Effector CD4-positive, alpha-beta T cell (primary cell): Measurements from ENCODE around the gene GLIS1.

ENCODE experiments used
- DNase-seq: peaks from one replicate; pipeline ENCODE4 v3.0.0-alpha.2; 2020

Gene GLIS1

DNA sequence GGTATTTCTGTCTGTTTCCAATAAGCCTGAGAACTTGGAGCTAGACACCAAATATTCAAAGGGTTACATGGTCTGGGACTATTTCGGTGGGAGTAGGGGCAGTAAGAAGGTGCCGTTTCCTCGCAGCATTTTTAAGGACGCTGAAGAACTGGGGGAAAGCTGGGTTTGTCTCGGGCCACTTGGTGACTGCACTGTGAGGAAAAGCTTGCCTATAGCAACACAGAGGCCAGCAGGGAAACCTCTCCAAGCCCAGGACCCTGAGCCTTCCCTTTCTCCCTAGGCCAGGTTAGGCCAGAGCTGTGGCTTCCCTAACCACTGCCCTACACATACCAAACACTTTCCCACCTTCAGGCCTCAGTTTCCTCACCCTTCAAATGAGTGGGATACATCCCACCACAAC, 3.3 kb downstream of the GLIS1 start:
- no peak for DNase-seq

DNA sequence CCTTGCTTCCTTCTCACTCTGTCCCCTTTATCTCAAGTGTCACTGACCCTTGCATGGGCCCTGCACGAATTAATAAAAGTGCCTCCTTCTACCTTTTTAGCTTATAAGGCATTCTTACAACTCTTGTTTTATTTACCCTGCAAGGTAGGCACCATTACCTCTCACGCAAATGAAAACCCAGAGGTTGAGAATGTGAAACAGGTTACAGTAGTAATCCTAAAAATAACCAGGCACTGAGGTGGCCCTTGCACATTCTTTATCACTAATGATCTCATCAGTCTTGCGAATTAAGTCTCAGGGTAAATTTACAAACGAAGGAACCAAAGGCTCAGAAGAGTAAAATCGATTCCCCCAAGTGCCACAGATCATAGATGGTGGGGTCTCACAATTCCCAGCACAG, 3.7 kb downstream of the GLIS1 start:
- no peak for DNase-seq

DNA sequence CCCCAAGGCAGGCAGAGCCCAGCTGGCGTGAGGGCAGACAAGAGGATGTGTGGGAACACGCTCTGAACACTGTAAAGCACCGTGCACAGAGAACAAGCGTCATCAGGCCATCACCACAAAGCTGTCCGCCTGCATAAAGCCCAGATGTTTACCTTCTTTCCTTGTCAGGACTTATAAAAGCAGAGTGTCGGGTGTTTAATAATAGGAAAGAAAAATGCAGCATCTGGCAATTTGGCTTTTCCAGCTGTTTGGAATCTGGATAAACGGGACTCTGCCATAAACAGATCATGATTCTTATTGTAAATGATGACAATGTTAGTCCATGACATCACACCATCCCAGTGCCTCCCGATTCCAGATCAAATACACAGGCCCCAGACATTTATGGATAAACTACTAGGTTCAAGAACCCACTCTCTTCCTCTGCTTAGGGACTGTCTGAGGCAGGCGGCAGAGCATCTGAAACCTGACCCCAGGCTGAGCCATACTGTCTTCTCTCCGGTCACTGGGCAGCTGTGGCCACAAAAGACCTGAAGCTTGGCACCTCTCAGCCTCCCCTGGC, 4.2 kb downstream of the GLIS1 start:
- no peak for DNase-seq

DNA sequence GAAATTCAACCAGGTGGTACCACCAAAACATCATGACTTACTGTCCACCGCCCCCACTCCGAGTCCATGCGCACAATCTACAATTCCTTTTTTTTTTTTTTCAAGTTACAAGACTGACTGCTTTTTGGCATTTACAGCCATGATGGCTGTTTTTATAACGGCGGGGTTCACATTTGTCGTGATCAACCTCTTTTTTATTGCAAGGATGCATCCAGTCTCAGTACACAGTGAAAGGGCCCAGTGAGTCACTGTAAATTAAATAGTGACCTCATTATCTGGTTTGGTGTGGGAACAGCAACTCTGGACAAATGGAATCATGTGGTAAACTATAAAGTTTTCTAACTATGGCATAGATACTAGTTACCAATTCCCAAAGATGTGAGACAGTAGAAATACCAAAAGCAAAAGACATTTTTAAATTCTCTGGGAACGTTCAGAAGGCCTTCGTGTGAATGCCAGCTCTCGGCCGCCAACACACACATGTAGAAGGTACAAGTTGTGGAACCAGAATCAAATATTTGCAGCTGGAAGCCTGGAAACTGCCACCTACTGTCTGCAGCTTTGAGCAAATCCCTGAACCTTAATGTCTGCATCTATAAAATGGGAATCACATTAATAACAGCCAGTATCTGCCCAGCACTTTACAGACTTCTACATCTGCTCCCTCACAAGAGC, 4.9 kb downstream of the GLIS1 start:
- no peak for DNase-seq

DNA sequence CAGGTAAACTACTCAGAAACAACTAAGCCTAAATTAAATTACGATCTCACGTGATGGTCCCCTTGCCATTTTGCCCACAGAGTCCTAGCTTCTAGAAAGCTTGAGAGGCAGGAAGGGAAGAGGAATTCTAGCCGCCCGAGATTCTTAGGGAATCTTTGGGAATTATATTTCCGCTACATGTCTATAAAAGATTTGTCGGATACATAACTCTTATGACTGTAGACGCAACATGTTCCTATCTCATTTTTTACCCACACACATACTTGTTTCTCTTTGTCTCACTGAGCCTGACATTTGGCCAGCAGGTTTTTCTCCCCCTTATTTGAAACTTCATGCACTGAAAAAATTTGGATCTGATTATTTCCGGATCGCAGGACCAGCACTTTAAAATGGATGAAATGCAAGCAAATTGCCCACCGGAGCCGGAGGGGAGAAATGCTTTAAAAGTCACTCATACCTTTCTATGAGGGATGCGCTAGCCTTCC, 5.5 kb downstream of the GLIS1 start:
- DNase-seq: no peak

DNA sequence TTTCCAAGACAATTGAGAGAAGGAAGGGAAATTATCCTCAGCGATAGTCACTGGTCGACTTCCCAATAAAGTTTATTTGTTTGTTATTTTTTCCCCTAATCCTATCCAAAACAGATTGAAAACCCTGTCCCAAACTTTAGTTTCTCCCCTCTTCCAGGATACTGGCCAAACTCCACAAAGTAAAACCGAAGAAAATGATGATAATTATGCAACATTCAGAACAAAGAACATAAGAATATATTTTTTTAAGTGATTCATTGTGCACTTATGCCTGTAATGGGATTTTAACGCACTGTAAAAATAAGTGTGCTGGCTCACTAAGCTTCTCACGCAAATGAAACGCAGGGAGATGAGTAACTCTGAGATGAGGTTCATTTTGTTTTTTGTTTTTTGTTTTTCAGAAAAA, 6.0 kb downstream of the GLIS1 start:
- no peak for DNase-seq

DNA sequence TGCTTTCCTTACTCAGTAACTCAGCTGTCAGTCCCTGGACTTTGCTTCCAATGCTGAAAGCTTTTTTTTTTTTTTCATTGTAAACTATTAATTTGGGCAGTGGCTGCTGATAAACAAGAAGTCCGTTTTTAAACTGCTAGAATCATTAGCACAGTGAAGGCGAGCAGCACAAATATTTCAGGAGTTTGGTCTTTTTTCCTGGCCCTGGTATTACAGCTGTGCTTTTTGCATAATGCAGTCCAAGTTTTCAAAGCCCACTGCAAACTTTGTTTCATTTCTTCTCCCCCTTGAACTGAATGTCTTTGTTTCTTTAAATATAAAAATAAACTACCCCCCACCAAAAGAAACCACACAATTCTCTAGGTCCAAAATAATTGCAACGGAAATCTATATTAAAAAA, 6.6 kb downstream of the GLIS1 start:
- no peak for DNase-seq

DNA sequence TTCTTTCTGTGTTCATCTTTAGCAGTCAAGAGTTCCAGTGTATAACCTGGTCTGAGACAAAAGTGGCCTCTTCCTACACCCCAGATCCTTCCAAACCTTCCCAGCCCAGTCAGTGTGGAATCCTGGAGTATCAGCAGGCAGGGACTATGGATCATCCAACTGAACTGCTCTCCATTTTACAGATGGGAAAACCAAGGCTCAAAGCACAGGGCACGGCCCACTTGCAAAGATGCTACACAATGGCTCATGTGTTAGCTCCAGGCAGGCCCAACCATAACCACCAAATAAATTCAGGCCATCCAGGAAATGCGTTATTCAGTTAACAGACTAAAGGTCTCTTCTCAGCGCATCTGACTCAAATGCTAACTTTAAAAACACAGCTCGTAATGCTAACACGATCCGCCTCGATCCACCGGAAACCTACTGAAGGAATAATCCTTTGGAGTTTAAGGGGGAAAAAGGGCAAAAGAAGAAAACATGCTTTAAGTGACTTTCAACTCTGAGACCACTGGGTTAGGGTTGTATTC, 7.1 kb downstream of the GLIS1 start:
- DNase-seq: no peak

DNA sequence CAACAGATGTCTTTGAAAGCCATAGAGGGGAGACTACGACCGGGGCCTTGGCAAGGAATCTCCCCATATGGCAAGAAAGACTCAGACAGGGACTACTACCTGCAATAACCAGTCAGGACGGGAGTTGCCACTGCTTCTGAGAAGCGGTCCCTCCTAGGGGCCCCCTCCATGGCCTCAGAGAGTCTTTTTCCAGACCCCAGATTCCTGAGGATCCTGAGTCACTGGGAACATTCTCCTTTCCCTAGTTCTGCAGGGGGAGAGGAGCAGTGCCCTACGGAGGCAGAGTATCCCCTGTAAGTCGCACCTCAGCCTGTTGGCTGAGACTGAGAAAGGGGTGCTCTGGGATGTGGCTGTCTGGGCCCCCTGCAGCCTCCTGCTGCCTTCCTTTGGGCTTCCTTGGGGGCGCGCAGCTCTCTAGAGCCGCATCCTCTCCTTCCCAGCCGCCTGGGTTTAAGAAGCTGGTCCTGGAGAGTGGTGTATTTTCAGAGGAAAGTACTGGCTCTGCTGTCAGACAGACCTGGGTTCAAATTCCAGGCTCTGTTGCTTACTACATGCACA, 7.8 kb downstream of the GLIS1 start:
- DNase-seq: no peak

DNA sequence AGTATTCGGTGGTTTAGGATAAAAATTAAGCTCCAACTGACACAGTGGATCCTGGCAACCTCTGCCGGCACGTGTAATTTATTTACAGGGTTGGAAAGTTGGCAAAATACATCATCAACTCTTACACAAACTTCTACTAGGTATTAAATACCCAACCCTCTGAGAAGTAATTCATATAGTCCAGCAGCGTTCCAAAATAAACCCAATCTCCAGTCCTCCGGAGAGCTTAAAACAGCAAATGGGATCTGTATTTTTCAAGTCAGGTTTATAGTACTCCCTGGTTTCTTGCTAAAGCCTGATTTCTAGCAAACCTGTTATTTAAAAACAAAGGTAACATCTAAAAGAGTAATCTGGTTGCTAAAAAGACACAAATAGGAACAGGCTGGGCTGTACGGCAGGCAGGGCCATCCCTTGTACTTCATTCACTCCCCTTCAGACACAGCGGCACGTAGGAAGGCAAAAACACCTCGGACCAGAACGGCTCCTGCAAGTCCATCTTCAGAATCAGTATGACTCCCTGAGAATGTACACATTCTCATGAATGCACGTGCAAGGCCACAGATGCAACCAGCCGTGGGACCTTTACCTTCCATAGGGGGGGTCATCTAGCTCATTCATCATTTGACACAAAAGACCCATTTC, 8.6 kb downstream of the GLIS1 start:
- DNase-seq: no peak

DNA sequence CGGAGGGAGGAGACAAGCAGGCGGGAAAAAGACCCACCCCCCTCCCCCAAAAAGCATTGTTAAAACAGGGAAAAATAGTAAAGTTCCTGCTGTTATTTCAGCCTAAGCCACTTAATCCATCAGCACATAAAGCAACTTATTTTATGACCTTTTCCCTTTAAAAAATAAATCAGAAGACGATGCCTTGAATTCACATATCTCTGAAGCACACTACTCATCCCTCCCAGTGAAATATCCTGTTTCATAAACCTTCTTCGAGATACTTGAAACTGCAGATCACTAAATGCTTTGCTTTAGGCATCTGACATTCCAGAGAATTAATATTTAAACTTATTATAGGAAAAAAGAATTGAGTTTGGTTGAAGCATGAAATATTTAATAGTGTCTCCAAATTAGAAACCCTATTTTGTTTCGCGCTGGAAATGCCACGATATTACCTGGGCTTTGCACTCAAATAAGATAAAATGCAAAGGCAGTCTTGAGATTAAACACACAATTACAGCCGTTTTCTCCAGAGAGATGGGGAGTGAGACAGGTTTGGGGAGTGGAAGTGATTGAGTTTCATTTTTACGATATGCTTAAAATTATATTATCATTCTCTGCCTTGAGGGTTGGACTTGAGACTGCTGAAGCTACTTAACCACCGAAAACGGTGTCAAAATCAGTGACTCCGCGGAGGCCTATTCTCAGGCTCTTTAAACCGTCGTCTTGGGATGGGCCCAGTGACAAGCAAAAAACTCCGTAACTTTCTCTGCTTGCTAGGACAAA, 9.3 kb downstream of the GLIS1 start:
- DNase-seq: no peak

DNA sequence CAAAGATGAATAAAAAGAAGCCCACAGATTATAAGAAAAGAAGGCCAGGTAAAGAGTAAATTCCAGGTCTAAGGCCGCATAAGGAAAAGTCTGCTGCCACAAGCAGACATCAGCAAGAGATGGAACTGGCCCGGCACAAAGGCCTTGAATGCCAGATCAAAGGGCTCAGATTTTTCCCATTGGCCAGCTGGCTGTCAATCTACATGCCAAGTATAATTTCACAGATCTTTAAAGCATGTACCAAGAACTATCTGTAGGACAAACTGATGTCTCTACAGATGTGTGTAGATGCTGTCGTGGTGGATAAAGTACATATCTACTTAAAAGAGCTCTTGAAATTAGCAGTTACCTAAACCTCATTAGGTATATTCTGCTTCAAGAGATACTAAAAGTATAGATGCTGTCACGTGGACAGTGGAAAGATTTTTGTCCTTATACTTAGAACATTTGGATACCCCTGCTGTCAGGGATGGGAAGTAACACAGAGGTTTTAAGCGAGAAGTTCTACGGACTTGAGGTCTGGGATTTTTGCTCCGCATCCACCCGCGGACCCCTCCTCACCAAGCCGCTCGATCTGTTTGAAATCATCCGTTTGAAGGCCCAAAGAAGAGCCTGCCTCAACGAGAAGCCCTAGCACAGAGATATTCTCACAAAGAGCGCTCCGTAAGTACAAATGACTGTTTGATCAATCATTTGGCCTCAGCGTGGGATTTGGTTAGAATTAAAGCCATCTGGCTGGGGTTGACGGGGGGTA, 10.1 kb downstream of the GLIS1 start:
- DNase-seq: no peak

DNA sequence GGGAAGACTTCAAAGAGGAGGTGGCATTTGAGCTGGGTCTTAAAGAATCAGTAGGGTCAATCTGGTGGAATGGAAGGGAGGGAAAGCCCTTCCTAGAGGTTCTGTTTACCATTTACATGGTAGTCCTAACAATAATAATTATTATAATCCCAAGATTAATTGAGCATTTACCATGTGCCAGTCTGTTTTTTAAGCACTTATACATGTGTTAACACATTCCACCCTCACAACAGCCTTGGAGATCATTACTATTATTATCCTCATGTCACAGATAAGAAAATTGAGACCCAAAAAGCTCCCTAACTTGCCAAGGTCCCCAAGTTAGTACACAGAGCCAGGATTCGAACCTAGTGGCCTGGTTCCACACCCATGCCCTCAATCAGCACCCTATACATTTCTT, 10.8 kb downstream of the GLIS1 start:
- no peak for DNase-seq

DNA sequence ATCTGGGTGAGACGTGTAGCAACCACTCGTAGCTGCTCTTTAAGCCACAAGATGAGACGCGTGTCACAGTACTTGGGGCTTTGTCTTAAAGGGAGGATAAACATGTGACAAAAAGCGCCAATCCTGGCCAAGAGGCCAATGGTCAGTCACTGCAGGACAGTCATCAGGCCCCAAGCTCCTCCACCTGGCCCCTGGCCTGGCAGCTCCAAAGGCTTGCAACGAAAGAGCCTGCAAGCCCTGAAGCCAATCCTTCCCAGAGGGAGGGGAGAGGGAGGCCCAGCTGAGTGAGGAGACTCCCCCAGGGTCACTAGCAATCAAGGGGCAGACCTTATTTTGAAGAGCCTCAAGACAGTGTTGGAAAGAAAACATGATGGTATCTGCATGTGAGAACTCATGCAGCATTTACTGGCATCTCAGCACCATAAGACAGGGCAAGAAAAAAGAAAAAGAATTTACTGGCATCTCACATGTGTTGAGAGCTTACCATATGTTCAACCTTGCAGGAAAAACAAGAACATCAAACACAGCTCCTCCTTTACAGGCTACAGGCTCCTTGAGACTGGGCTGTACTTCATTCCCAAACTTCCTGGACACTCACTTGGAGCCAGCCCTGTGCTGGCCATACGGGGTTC, 11.4 kb downstream of the GLIS1 start:
- DNase-seq: no peak

DNA sequence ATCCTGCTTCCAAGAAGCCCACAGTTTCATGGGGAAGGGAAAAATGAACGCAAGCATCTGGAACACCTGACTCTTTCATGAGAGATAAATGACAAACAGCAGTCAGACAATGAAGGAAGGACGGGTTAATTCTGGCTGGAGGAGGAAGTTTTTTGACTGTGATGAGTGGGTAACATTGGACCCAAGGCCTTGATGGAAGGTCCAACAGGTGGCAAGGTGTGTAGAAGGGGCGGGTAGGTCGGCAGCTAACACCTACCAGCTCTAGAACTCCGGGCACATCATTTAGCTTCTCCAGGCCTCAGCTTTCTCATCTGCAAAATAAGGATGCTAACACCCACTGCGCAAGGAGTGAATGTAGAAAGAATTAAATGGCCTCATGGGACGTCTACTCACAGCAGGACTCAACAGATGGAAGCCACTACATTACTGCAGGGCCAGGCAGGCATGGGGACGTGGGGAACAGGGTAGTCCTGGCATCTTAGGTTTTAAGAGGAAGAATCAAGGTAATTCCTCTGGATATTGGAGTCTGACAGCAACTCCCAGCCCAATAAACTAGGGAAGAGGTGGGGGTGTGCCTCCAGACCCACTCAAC, 12.9 kb downstream of the GLIS1 start:
- no peak for DNase-seq

DNA sequence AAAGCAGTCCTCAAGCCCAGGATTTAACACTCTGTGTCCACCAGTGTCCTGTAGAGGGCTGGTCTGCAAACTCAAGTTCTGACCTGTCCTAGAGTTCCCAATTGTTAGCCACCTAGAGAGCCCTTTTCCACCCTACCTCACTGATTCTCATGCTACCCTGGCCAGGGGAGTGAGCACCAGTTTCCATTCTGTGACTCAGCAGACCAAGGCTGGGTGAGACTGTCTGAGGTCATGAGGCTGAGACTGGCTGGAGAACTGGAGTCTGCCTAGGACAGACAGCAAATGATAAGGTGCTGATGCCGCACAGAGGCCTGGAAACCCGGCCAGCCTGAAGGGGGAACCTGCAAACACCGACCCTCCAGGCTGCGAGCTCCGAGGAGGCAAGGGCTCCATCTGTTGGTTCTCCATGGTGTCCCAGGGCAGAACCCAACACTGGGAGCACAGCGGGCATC, 13.7 kb downstream of the GLIS1 start:
- DNase-seq: no peak

DNA sequence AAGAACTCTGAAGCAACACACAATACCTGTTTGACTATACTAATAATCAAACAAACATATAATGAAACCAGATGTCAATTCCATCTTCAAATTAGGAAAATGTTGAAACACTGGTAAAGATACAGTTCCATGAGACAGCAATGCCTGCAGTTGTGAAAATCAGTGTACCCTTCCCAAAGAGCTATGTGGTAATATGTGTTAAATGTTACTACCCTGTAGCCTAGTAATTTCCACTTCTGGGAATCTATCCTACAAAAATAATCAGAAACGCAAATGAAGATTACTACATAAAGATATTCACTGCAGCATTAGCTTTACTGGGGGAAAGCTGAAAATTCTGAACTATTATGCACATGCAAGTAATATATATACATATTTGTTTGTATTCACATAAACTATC, 16.9 kb downstream of the GLIS1 start:
- no peak for DNase-seq

DNA sequence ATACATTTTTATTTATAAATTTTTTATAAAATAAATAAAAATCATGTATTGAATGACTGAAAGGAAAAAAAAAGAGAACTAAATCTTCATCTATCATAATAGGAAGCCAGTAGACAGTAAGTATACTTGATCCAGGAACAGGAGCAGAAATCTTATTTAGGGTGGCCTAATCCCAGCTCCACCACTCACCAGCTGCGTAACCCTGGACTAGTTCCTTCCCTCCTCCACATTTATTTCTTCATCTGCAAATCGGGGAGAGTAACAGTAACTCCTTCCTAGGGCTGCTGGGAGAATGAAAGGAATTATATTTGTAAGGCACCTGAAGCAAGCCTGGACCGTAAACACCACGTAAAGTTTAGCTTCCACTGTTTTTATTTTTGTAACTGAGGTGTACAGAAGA, 17.9 kb downstream of the GLIS1 start:
- no peak for DNase-seq

DNA sequence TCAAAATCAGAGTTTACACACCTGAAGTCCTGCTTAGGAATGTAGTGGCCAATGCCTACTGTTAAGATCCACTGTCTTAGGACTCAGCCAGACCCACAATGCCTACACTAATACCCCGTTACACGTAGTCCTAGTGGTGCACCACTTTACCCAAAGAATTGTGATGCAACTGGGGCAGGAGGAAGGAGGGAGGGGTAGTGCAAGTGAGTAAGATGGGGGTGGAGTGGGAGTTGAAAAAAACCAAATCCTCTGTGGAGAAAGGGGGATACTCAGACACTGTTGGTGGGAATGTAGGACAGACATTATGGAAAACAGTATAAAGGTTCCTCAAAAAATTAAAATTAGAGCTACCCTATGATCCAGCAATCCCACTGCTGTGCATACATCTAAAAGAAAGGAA, 19.5 kb downstream of the GLIS1 start:
- no peak for DNase-seq

DNA sequence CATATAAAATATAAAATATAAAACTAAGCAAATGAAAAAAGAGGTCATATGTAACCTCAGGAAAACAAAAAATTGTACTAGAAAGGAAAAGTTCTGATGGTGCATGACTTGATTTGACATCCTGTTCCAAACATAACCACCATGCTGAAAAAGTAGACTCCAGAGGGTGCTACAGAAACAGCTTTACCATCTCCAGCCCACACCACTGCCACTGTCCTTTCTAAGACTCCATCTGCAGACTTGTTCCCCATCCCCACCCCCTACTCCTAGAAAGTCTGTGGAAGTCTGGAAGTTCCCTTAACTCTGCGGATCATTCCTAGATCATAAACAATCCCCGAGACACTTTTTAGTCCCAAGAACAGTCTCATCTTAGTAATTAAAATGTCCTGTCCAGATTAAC, 20.5 kb downstream of the GLIS1 start:
- no peak for DNase-seq
